H1 (cell line): ENCODE data around the gene PAK6. TPM values are rescaled to one million over a fixed set of nuclear protein-coding genes. Genes with fewer than 3 reads are reported as not detected.

ENCODE experiments used
- CTCF ChIA-PET: fragments of 300-600 bp; sonication (Branson Sonifier 250); formaldehyde crosslinking; loops from one replicate; lab custom pipeline; 2021; ENCODE audit not compliant: partially characterized antibody; lab: Charles Lee
- POLR2A ChIA-PET: fragments of 300-600 bp; sonication (Branson Sonifier 250); formaldehyde crosslinking; loops from one replicate; lab custom pipeline; 2021; ENCODE audit warnings: inconsistent platforms; ENCODE audit not compliant: partially characterized antibody; lab: Charles Lee
- DNase-seq, 2 experiments: peaks; one replicate each; pipeline versions ENCODE4 v3.0.0 to v3.0.0-alpha.2; 2010 to 2022; ENCODE audit warnings: low spot score in 2 of 2, low read depth in 1 of 2, mixed read lengths in 1 of 2
- FAIRE-seq: peaks from 2 replicates; lab custom pipeline; 2011; peaks lifted over from hg19 to GRCh38; lab: Jason Lieb, UNC
- H2AFZ ChIP-seq: 2 replicates; pipeline ENCODE4 v1.8.1; 2012; ENCODE audit warnings: low read length, inconsistent platforms
- H2AK5ac ChIP-seq: 2 replicates; pipeline ENCODE4 v1.6.1; 2013; ENCODE audit warnings: low read depth, low read length
- H2BK120ac ChIP-seq: replicated peaks from 2 replicates; pipeline ENCODE3; 2013; ENCODE audit warnings: low read depth, low read length, inconsistent platforms
- H2BK12ac ChIP-seq: 2 replicates; pipeline ENCODE4 v1.6.1; 2013; ENCODE audit warnings: low read depth, low read length
- H2BK15ac ChIP-seq: 2 replicates; pipeline ENCODE4 v1.6.1; 2013; ENCODE audit warnings: low read length
- H2BK20ac ChIP-seq: 2 replicates; pipeline ENCODE4 v1.6.1; 2013; ENCODE audit warnings: low read length
- H2BK5ac ChIP-seq: 2 replicates; pipeline ENCODE4 v1.6.1; 2013; ENCODE audit warnings: low read depth, low read length
- H3K14ac ChIP-seq: 2 replicates; pipeline ENCODE4 v1.6.1; 2013; ENCODE audit warnings: inconsistent platforms; ENCODE audit not compliant: insufficient read length
- H3K18ac ChIP-seq: 2 replicates; pipeline ENCODE4 v1.6.1; 2013; ENCODE audit warnings: low read length; ENCODE audit errors: extremely low read depth
- H3K23ac ChIP-seq: 2 replicates; pipeline ENCODE4 v1.6.1; 2013; ENCODE audit warnings: inconsistent platforms; ENCODE audit not compliant: insufficient read length
- H3K23me2 ChIP-seq: 2 replicates; pipeline ENCODE4 v1.6.1; 2013; ENCODE audit warnings: low read depth, low read length
- H3K27ac ChIP-seq: 2 replicates; pipeline ENCODE4 v1.6.1; 2011; ENCODE audit warnings: low read depth, low read length, inconsistent platforms
- H3K27me3 ChIP-seq, 4 experiments: replicated peaks in 1 of 4; 1 replicate in 1 of 4; 2 replicates in 3 of 4; pipeline versions ENCODE4 v1.6.1 to v1.8.1; 2011 to 2013; ENCODE audit warnings: low read length in 3 of 4, mild to moderate bottlenecking in 3 of 4, inconsistent platforms in 2 of 4, mixed read lengths in 2 of 4, moderate library complexity in 1 of 4; ENCODE audit not compliant: control insufficient read depth in 3 of 4, insufficient read depth in 3 of 4; ENCODE audit errors: extremely low read depth in 1 of 4
- H3K36me3 ChIP-seq, 4 experiments: 2 replicates each; pipeline versions ENCODE4 v1.6.1 to v1.8.1; 2011 to 2013; ENCODE audit warnings: mild to moderate bottlenecking in 4 of 4, low read length in 3 of 4, moderate library complexity in 2 of 4, control low read depth in 1 of 4, inconsistent platforms in 1 of 4; ENCODE audit not compliant: insufficient read depth in 4 of 4, control insufficient read depth in 2 of 4
- H3K4ac ChIP-seq: replicated peaks from 2 replicates; pipeline ENCODE3; 2013; ENCODE audit warnings: low read length, low read depth, mixed read lengths, inconsistent platforms; ENCODE audit not compliant: insufficient read length
- H3K4me1 ChIP-seq, 4 experiments: replicated peaks in 1 of 4; 1 replicate in 1 of 4; 2 replicates in 3 of 4; pipeline versions ENCODE4 v1.6.1 to v1.8.1; 2011 to 2013; ENCODE audit warnings: low read length in 3 of 4, inconsistent platforms in 2 of 4, mixed read lengths in 1 of 4; ENCODE audit not compliant: insufficient read depth in 4 of 4, control insufficient read depth in 3 of 4
- H3K4me2 ChIP-seq, 2 experiments: 2 replicates each; pipeline versions ENCODE4 v1.6.1 to v1.8.1; 2011 to 2013; ENCODE audit warnings: low read depth in 2 of 2, low read length in 2 of 2, control low read depth in 1 of 2, inconsistent platforms in 1 of 2, mild to moderate bottlenecking in 1 of 2; ENCODE audit not compliant: insufficient read depth in 1 of 2
- H3K4me3 ChIP-seq, 4 experiments: fragments of 200-600, 300-600 bp in 1 of 4; sonication (generic), shearing (Covaris generic), sonication (Bioruptor Twin) in 1 of 4; 2 replicates each; pipeline versions ENCODE4 v1.5.1 to v1.8.1; 2011 to 2016; ENCODE audit warnings: low read length in 4 of 4, low read depth in 3 of 4, control low read depth in 2 of 4, inconsistent platforms in 2 of 4, mild to moderate bottlenecking in 2 of 4, mixed read lengths in 1 of 4, moderate library complexity in 1 of 4; ENCODE audit not compliant: insufficient read depth in 2 of 4; ENCODE audit errors: extremely low read depth in 1 of 4
- H3K56ac ChIP-seq: replicated peaks from 2 replicates; pipeline ENCODE3; 2013; ENCODE audit warnings: low read depth, mild to moderate bottlenecking, mixed read lengths, low read length, inconsistent platforms; ENCODE audit not compliant: insufficient read length
- H3K79me1 ChIP-seq: 2 replicates; pipeline ENCODE4 v1.6.1; 2013; ENCODE audit warnings: low read depth, low read length, control low read depth
- H3K79me2 ChIP-seq, 2 experiments: 2 replicates each; pipeline versions ENCODE4 v1.6.1 to v1.8.1; 2012 to 2013; ENCODE audit warnings: low read length in 2 of 2, mild to moderate bottlenecking in 2 of 2, inconsistent platforms in 1 of 2; ENCODE audit not compliant: insufficient read depth in 2 of 2, control insufficient read depth in 1 of 2
- H3K9ac ChIP-seq, 4 experiments: replicated peaks in 1 of 4; 1 replicate in 1 of 4; 2 replicates in 3 of 4; pipeline versions ENCODE4 v1.6.1 to v1.8.1; 2011 to 2013; ENCODE audit warnings: low read depth in 3 of 4, low read length in 3 of 4, control low read depth in 2 of 4, mild to moderate bottlenecking in 2 of 4, moderate library complexity in 2 of 4, inconsistent platforms in 1 of 4; ENCODE audit errors: extremely low read depth in 1 of 4
- H3K9me3 ChIP-seq, 2 experiments: 2 replicates each; pipeline versions ENCODE4 v1.6.1 to v1.8.1; 2012 to 2013; ENCODE audit warnings: mild to moderate bottlenecking in 2 of 2, moderate library complexity in 2 of 2, control low read depth in 1 of 2, inconsistent platforms in 1 of 2, low read depth in 1 of 2, low read length in 1 of 2, mixed read lengths in 1 of 2; ENCODE audit not compliant: insufficient read depth in 2 of 2
- H4K20me1 ChIP-seq, 2 experiments: replicated peaks in 1 of 2; 2 replicates each; pipeline versions ENCODE3 to v1.8.1; 2011 to 2013; ENCODE audit warnings: inconsistent platforms in 2 of 2, low read length in 2 of 2, mild to moderate bottlenecking in 1 of 2; ENCODE audit not compliant: insufficient read depth in 2 of 2, control insufficient read depth in 1 of 2
- H4K5ac ChIP-seq: 2 replicates; pipeline ENCODE4 v1.6.1; 2013; ENCODE audit warnings: low read length, low read depth, mixed read lengths, inconsistent platforms; ENCODE audit not compliant: insufficient read length
- H4K8ac ChIP-seq: 2 replicates; pipeline ENCODE4 v1.8.0; 2013; ENCODE audit warnings: mild to moderate bottlenecking, moderate library complexity, low read length, inconsistent platforms; ENCODE audit not compliant: insufficient read depth; ENCODE audit errors: extremely low read depth
- H4K91ac ChIP-seq: replicated peaks from 2 replicates; pipeline ENCODE3; 2013; ENCODE audit warnings: low read length, mixed read lengths, inconsistent platforms; ENCODE audit not compliant: insufficient read length
- BACH1 ChIP-seq: IDR thresholded peaks from 2 replicates; pipeline ENCODE4 v1.6.1; 2012; ENCODE audit warnings: low read length, improper control_type of control experiment
- CBX8 ChIP-seq: fragments of 300-800, 300-1000 bp; sonication (generic); IDR thresholded peaks from 2 replicates; pipeline ENCODE4 v1.7.1; 2016; ENCODE audit warnings: low read depth, low read length, borderline replicate concordance
- CHD1 ChIP-seq: IDR thresholded peaks from 2 replicates; pipeline ENCODE4 v1.6.1; 2012; ENCODE audit warnings: low read depth, low read length, improper control_type of control experiment
- E2F6 ChIP-seq: IDR thresholded peaks from 2 replicates; pipeline ENCODE4 v1.6.1; 2012; ENCODE audit warnings: inconsistent platforms
- POLR2AphosphoS5 ChIP-seq: IDR thresholded peaks from 2 replicates; pipeline ENCODE4 v1.6.1; 2011; ENCODE audit warnings: low read depth, low read length
- POU5F1 ChIP-seq: IDR thresholded peaks from 2 replicates; pipeline ENCODE4 v1.6.1; 2011; ENCODE audit warnings: low read depth, mild to moderate bottlenecking, low read length, moderate library complexity
- RBBP5 ChIP-seq: IDR thresholded peaks from 2 replicates; pipeline ENCODE4 v1.7.1; 2012; ENCODE audit warnings: low read depth, mild to moderate bottlenecking, inconsistent platforms, low read length, moderate library complexity, borderline replicate concordance
- TEAD4 ChIP-seq: IDR thresholded peaks from 2 replicates; pipeline ENCODE4 v1.6.1; 2012; ENCODE audit warnings: low read depth, low read length, inconsistent platforms, mixed read lengths
- WGBS, 2 experiments: shearing (Covaris generic) in 1 of 2; methylation state at CpG; one replicate each; pipeline versions ENCODE4 v1.1.6 to v1.1.7; 2013 to 2015; ENCODE audit warnings: low lambda C conversion rate in 2 of 2, mixed read lengths in 2 of 2, inconsistent platforms in 1 of 2, low coverage in 1 of 2, missing lambda C conversion rate in 1 of 2; ENCODE audit not compliant: insufficient replicate concordance in 2 of 2, insufficient coverage in 1 of 2, insufficient read length in 1 of 2; ENCODE audit errors: extremely low coverage in 1 of 2, missing lambda C conversion rate in 1 of 2; 5-methylcytosine and 5-hydroxymethylcytosine counted together
- polyA plus RNA-seq, 7 experiments: library from polyadenylated mRNA; depleted of rRNA in 3 of 7; stranded (reverse) in 5 of 7; unstranded in 2 of 7; fragments of >200 nt in 5 of 7; fragments of 200-250 nt in 2 of 7; gene quantifications; 1 replicate in 5 of 7; 2 replicates in 1 of 7; 4 replicates in 1 of 7; pipeline versions ENCODE4 v1.2.1 to v1.2.3, GENCODE V29; 2011 to 2013; ENCODE audit warnings: missing spikeins in 2 of 7, mixed read lengths in 2 of 7
- total RNA-seq: library from RNA; stranded (reverse); fragmentation: NEBNext Ultra II Directional; extraction: Animal tissue kit (Norgen Biotek cat#: 25700); gene quantifications from 2 replicates; pipeline ENCODE4 v1.2.1, GENCODE V29; 2021

The PAK6 gene
- total and polyA plus RNA-seq, 2 of the 8 experiments (the other 6 are each of a cell fraction or from before 2014, with no cell fraction given) = 6.9 to 9.4 TPM

GRCh38 chr15:40198355-40199085, 40.3 kb upstream of the PAK6 start:
- 87% methylated on average over 1 of the region's 1 CpG; no CpG with 5 or more reads in 1 of the 2 experiments for WGBS, 2 experiments
- TF ChIP-seq POLR2AphosphoS5 (no peak), TEAD4 (no peak), E2F6 (no peak), BACH1 (no peak), CBX8 (no peak), POU5F1 (no peak), CHD1 (no peak), RBBP5 (no peak)

More at GRCh38 chr15:40198355-40199085, 40.3 kb upstream of the PAK6 start:
- Histone ChIP-seq H2BK120ac (no peak overlapping the region), H2BK20ac (no peak overlapping the region), H3K18ac (no peak overlapping the region), H4K8ac (no peak overlapping the region), H3K4me2 (no peak overlapping the region), H3K27me3 (no peaks in the 10 kb centered on the region), H4K5ac (no peak overlapping the region), H3K36me3 (peaks cover 27 to 86% (median 62%) of the 10 kb centered on the region in 4 experiments), H3K4me3 (no peak overlapping the region), H3K27ac (no peak overlapping the region), H3K9ac (no peak overlapping the region), H3K14ac (no peak overlapping the region), H4K20me1 (no peaks in the 10 kb centered on the region), H3K79me2 (peaks cover 0 to 16% of the 10 kb centered on the region in 2 experiments; a peak in 2 of 4 replicates), H3K4ac (no peak overlapping the region), H3K9me3 (no peaks in the 10 kb centered on the region), H2AK5ac (no peak overlapping the region), H3K23me2 (no peaks in the 10 kb centered on the region), H2BK15ac (no peak overlapping the region), H4K91ac (no peak overlapping the region), H2BK5ac (no peak overlapping the region), H3K56ac (no peak overlapping the region), H3K79me1 (peaks cover 2% of the 10 kb centered on the region; the same call in 1 of the 2 replicates), H2BK12ac (no peak overlapping the region), H3K23ac (no peak overlapping the region), H3K4me1 (no peaks in the 10 kb centered on the region), H2AFZ (no peak overlapping the region)
- POLR2A ChIA-PET = interaction anchor here (0.7 to 1.5 kb wide), 4 partner anchors 20 to 184 kb away, joined by 3 to 5 read pairs (median 4); no protein-coding TSS in a partner anchor
- CTCF ChIA-PET = interaction anchor here (0.9 to 1.4 kb wide), 5 partner anchors 16 to 160 kb away, joined by 3 to 5 read pairs (median 3); partner anchors contain the start of gene BMF
- FAIRE-seq (no peak), DNase-seq (no peak)
